H7 (cell line): ENCODE results near the gene ATG9B. TPM values are rescaled to one million over a fixed set of nuclear protein-coding genes. Genes with fewer than 3 reads are reported as not detected.

Experiments
- DNase-seq: peaks from one replicate; pipeline ENCODE4 v3.0.0; 2012
- H3K27me3 ChIP-seq: 2 replicates; pipeline ENCODE4 v1.6.0; 2011; ENCODE audit warnings: mild to moderate bottlenecking, low read length; ENCODE audit not compliant: control insufficient read depth, insufficient read depth
- H3K36me3 ChIP-seq: replicated peaks from 2 replicates; pipeline ENCODE4 v1.5.1; 2011; ENCODE audit warnings: low read length; ENCODE audit not compliant: control insufficient read depth, insufficient read depth
- H3K4me3 ChIP-seq: 2 replicates; pipeline ENCODE4 v1.5.1; 2011; ENCODE audit warnings: low read depth, mild to moderate bottlenecking, control low read depth, low read length, moderate library complexity; ENCODE audit not compliant: insufficient read depth
- total RNA-seq: library from RNA; depleted of rRNA; stranded (reverse); fragments of >200 nt; shearing (Covaris generic); gene quantifications from 2 replicates; pipeline ENCODE4 v1.2.3, GENCODE V29; 2014

Gene ATG9B
- total RNA-seq, 1 experiment from 2014 or later, result 1.7 TPM

DNA sequence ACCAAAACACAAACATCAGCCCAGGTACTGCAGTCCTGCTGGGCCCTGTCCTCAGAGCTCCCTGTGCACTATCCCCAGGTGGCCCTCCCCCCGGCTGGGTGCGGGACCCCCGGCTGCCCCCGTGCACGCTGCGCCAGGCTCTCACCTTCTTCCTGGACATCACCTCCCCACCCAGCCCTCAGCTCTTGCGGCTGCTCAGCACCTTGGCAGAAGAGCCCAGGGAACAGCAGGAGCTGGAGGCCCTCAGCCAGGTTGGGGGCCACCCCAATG lies 14.3 kb downstream of the ATG9B start:
- Histone ChIP-seq H3K36me3 (no peaks in the 10 kb centered on the region), H3K4me3 (no peak overlapping the region), H3K27me3 (peaks cover 3% of the 10 kb centered on the region; the same call in 1 of the 2 replicates)
- DNase-seq, result no peak

DNA sequence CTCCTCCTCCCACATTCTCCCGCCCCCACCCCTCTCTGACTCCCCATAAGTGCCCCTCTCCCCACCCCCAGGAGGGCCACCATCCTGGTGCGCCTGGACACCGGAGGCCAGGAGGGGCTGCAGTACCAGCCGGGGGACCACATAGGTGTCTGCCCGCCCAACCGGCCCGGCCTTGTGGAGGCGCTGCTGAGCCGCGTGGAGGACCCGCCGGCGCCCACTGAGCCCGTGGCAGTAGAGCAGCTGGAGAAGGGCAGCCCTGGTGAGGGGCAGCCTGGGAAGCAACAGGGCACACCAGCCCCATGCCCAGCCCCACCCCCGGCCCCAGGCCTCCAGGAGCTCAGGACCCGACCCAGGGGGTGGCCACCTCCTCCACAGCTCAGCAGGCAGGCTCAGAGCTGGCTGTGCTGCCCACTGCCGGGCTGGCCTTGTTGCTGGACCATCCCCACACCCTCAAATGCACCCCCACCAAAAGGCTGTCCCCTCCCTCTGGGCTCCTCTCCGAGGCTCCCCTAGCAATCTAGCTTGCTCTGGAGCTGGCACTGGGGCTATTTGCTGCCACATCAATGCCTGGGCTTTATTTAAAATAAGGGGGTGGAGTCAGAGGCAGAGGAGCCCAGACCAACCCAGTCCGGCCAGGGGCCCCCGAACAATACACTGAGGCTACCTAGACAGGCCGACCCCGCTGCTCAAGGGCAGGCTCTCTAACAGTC lies 14.8 kb downstream of the ATG9B start:
- Histone ChIP-seq H3K36me3 (no peaks in the 10 kb centered on the region), H3K27me3 (peaks cover 3% of the 10 kb centered on the region; the same call in 1 of the 2 replicates), H3K4me3 (no peak overlapping the region)
- peak; percentile 86 for DNase-seq

DNA sequence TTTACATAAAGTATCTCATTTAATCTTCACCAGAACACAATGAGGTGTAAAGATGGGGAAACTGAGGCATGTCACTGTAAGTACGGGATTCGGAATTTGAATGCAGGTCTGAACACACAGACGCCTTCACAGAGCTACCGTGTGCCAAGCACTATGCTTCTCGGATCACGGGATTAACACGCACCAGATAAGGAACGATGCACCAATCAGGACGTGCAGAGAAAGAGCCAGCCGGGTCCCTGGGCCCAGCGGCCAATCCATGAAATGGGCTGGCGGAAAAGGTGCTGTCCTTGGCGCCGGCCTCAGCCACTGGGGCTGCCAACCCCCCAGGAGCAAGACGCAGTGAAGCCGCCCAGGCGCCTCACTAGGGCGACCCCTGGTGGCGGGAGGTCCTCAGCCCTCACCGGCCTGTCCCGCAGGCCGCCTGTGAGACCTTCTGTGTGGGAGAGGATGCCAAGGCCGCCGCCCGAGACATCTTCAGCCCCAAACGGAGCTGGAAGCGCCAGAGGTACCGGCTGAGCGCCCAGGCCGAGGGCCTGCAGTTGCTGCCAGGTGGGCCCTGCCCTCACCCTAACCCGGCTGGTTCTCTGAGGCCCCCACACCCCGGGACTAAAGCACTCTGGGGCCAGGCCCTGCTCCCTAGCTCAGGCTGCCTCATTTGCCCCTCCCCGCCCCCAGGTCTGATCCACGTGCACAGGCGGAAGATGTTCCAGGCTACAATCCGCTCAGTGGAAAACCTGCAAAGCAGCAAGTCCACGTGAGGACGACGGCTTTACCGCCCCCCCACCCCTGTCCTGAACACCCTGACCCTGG lies 15.6 kb downstream of the ATG9B start:
- peak overlapping the region; percentile 14; the same call in 1 of the 2 replicates for H3K4me3 ChIP-seq
- H3K36me3 ChIP-seq, result no peaks in the 10 kb centered on the region
- peak; percentile 97 for DNase-seq
- H3K27me3 ChIP-seq, result no peaks in the 10 kb centered on the region; the same call in 1 of the 2 replicates

GRCh38 chr7:151008143-151008510 lies 16.2 kb downstream of the ATG9B start:
- H3K27me3 ChIP-seq, result no peaks in the 10 kb centered on the region; the same call in 1 of the 2 replicates
- peak; percentile 64 for DNase-seq
- no peaks in the 10 kb centered on the region for H3K36me3 ChIP-seq
- 0 out of 2 replicates have a peak overlapping the region, but pooled peaks have one; percentile 12 for H3K4me3 ChIP-seq

DNA sequence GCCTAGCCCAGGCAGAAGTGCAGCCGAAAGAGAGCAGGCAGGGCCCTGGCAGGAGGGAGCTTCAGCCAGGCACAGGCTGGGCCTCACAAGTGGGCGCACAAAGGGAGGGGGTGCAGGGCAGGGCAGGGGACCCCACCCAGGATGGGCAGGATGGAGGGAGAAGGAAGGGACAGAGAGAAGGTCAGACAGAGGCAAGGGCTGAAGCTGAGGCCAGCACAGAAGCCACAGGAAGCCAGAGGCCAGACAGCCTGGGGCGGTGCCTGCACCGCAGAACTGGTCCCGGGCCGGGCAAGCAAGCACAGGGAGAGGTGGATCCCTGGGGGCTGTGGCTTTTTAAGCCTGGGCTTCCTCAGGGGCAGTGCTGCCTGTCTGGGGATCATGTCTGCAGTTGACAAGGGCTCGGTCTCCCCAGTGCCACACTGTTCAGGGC lies 16.8 kb downstream of the ATG9B start:
- Histone ChIP-seq H3K27me3 (no peaks in the 10 kb centered on the region; the same call in 1 of the 2 replicates), H3K4me3 (no peak overlapping the region), H3K36me3 (no peaks in the 10 kb centered on the region)
- DNase-seq, result peak; percentile 53

DNA sequence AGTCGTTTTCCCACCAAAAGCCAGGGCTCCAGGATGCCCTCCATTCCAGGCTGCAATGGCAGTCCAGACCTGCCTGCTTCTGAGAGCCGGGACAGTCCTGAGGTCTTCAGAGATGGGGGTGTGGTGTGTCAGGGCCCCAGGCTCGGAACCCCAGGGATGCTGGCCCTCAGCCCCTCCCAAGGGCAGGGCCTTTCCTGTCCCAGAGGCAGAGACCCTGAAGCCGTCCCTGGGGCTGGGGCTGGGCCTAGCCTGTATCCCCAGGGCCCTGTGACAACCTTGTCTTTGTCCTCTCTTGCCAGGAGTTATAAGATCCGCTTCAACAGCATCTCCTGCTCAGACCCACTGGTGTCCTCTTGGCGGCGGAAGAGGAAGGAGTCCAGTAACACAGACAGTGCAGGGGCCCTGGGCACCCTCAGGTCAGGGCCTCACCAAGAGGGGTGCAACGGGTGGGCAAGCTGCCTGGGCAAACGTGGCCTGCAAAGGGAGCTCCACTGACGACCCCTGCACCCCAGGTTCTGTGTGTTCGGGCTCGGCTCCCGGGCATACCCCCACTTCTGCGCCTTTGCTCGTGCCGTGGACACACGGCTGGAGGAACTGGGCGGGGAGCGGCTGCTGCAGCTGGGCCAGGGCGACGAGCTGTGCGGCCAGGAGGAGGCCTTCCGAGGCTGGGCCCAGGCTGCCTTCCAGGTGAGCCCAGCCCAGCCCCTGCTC lies 17.5 kb downstream of the ATG9B start:
- peak; percentile 43 for DNase-seq
- H3K27me3 ChIP-seq, result no peaks in the 10 kb centered on the region
- H3K4me3 ChIP-seq, result no peak overlapping the region
- no peaks in the 10 kb centered on the region for H3K36me3 ChIP-seq

DNA sequence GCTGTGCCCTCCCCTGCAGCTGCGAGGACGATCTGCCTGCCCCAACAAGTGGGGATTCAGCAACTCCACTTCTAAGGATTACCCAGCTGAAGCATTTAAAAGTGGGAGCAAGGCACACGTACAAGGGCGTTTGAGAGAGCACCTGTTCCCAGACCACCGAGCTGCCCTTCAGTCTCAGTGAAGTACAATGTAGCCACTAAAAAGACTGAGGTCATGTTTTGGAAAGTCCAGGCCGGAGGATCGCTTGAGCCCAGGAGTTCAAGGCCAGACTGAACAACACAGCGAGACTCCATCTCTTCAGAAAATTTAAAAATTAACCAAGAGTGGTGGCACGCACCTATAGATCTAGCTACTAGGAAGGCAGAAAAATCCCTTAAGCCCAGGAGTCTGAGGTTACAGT lies 18.7 kb downstream of the ATG9B start:
- H3K27me3 ChIP-seq, result no peaks in the 10 kb centered on the region
- DNase-seq, result peak; percentile 13
- H3K4me3 ChIP-seq, result no peak overlapping the region
- H3K36me3 ChIP-seq, result no peaks in the 10 kb centered on the region

- H3K36me3 ChIP-seq, result no peaks in the 10 kb centered on the region
- DNase-seq, result peak; percentile 26
- H3K27me3 ChIP-seq, result no peaks in the 10 kb centered on the region
- no peak overlapping the region for H3K4me3 ChIP-seq
These were observed 20.7 kb downstream of the ATG9B start for GRCh38 chr7:151003572-151003971.

DNA sequence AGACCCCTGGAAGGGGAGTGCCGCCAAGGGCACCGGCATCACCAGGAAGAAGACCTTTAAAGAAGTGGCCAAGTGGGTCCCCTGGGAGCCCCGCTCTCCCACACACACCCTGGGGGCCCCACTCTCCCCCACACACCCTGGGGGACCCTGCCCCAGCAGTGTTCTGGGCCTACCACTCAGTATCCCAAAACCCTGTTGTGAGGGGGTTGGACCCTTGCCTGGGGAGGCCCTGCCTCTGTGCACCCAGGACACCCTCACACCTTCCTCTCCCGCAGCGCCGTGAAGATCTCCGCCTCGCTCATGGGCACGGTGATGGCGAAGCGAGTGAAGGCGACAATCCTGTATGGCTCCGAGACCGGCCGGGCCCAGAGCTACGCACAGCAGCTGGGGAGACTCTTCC lies 22.7 kb downstream of the ATG9B start:
- no peak for DNase-seq
- Histone ChIP-seq H3K36me3 (no peaks in the 10 kb centered on the region), H3K27me3 (no peaks in the 10 kb centered on the region), H3K4me3 (no peak overlapping the region)

GRCh38 chr7:151000897-151001495 lies 23.3 kb downstream of the ATG9B start:
- H3K36me3 ChIP-seq, result no peaks in the 10 kb centered on the region
- DNase-seq, result peak; percentile 44
- no peak overlapping the region for H3K4me3 ChIP-seq
- H3K27me3 ChIP-seq, result no peaks in the 10 kb centered on the region

DNA sequence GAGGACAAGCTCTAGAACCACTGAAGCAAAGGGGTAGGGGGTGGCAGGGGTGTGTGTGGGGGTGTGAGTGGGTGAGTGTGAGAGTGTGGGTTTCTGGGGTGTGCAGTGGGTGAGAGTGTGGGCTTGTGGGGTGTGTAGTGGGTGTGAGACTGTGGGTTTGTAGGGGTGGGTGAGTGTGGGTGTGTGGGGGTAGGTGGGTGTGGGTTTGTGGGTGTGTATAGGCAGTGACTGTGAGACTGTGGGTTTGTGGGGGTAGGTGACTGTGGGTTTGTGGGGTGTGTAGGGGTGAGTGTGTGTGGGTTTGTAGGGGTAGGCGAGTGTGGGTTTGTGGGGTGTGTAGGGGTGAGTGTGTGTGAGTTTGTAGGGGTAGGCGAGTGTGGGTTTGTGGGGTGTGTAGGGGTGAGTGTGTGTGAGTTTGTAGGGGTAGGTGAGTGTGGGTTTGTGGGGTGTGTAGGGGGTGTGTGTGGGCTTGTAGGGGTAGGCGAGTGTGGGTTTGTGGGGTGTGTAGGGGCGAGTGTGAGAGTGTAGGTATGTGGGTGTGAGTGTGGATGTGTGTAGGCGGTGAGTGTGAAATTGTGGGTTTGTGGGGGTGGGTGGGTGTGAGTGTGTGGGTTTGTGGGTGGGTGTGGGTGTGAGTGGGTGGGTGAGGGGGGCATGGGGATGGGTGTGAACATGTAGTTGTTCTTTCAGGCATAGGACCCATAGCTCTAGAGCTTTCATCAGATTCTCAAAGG lies 24.6 kb downstream of the ATG9B start:
- H3K36me3 ChIP-seq, result no peaks in the 10 kb centered on the region
- DNase-seq, result no peak
- no peak overlapping the region for H3K4me3 ChIP-seq
- H3K27me3 ChIP-seq, result no peaks in the 10 kb centered on the region

DNA sequence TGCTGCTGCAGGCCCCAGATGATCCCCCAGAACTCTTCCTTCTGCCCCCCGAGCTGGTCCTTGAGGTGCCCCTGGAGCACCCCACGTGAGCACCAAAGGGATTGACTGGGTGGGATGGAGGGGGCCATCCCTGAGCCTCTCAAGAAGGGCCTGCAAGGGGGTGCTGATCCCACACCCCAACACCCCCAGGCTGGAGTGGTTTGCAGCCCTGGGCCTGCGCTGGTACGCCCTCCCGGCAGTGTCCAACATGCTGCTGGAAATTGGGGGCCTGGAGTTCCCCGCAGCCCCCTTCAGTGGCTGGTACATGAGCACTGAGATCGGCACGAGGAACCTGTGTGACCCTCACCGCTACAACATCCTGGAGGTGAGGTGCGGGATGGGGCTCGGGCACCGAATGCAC lies 25.3 kb downstream of the ATG9B start:
- DNase-seq, result no peak
- no peak overlapping the region for H3K4me3 ChIP-seq
- no peaks in the 10 kb centered on the region for H3K27me3 ChIP-seq
- no peaks in the 10 kb centered on the region for H3K36me3 ChIP-seq

DNA sequence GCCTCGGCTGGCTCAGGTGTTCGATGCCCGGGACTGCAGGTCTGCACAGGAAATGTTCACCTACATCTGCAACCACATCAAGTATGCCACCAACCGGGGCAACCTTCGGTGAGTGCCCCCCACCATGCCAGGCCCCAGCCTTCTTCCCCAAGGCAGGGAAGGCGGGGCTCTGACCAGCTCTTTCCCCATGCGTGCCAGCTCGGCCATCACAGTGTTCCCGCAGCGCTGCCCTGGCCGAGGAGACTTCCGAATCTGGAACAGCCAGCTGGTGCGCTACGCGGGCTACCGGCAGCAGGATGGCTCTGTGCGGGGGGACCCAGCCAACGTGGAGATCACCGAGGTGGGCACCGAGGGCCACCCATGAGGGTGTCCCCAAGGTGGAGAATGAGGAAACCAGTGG lies 26.0 kb downstream of the ATG9B start:
- DNase-seq, result peak; percentile 40
- no peaks in the 10 kb centered on the region for H3K36me3 ChIP-seq
- no peak overlapping the region for H3K4me3 ChIP-seq
- no peaks in the 10 kb centered on the region for H3K27me3 ChIP-seq

GRCh38 chr7:150997817-150998216 lies 26.5 kb downstream of the ATG9B start:
- Histone ChIP-seq H3K4me3 (no peak overlapping the region), H3K36me3 (no peaks in the 10 kb centered on the region), H3K27me3 (no peaks in the 10 kb centered on the region)
- DNase-seq, result peak; percentile 25
